Kidney tubule cell (primary cell): ENCODE data around the gene DLGAP3.

Experiments used
- DNase-seq: peaks from one replicate; pipeline ENCODE4 v3.0.0-alpha.2; 2018; ENCODE audit warnings: low spot score

Gene DLGAP3

DNA sequence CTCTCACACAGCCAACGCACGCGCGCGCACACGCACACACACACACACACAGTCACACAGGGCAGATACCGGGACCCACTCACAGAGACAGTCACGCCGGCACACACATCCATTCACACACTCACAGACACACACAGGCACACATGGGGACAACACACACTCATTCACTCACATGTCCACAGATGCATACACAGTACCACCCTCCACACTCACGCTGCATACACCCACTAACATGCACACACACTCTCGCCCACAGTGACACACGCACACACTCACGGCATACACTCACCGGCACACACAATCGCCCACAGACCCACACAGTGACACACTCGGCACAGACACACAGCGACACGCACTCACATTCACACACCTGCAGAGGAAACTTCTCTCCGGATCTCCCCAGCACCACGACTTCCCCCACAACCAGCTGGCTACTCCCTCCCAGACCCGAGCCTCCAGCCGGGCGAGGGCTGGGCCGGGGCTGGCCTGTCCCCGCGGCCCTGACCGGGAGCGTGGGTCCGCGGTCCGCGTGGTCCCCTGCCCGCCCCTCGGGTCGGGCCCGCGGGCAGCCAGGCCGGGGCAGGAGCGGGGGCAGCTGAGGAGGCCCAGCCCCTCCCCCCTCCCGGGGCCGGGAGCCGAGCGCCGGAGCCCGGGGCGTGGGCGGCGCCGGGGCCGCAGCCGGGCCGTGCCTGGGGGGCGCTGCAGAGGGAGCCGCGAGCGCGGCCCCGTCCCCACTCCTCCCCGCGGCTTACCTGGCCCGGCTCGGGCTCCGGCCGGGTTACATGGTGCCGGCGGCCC is 552 bp downstream of the DLGAP3 start:
- DNase-seq: no peak

DNA sequence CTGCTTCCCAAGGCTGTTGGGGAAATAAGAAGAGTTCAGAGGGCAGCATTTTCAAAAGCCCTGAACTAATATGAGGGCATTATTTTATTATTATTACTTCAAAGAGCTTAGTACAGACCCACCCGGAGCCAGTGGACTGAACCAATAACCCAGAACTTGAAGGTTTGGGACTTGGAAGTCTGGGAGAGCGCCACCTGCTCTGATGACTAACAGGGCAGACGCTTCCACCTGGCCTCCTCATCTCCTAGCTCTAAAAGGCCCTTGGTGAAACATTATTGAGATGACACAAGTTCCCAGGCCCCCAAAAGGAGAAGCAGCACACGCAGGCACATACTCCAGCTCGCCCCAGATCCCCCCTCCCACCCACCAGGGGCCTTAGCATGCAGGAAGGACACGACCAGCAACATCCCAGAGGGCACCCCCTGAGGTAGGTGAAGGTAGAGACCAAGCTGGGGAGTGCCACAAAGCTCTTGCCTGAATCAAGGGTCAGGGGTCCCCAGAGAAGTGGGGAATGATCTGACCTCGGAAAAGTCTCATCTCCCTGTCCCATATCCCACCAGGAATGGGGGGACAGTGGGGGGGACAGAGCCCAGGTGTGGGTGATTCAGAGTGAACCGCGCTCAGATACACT is 1.3 kb downstream of the DLGAP3 start:
- no peak for DNase-seq

DNA sequence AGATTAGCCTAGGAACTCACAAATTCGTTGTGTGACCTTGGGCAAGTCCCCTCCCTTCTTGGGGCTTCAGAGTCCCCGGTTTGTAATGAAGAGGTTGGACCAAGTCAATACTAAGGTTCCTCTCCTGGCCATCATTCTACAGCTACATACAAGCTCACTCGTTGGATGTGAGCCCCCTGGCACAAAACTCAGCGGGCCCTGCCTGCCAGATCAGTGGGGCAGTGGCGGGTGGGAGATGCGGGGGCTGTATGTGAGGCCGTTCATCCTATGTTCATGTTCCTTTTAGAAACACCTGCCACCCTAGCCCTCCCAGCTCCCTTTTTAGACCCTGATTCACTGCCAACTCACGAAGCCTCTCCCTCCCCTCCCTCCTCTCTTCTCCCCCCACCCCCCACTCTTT is 2.1 kb downstream of the DLGAP3 start:
- no peak for DNase-seq

- no peak for DNase-seq
These were observed 2.6 kb downstream of the DLGAP3 start for GRCh38 chr1:34926894-34927293.

DNA sequence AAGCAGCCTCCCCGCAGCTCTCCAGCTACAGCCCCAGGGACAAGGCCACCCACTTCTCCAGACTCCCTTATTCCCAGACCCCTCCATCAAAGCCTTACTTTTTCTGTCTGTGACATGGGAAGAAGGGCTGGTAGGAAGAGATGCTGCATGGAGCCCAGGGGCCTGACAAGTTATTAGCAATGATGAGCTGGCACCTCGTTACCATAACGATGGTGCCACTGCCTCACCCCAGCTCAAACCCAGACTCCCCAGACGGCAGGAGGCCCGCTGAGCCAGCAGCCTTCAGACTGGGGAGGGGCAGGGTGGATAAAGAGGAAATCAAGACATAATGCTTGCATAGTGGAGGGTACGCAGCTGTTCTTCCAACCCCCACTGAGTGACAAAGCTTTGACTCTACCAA is 3.3 kb downstream of the DLGAP3 start:
- no peak for DNase-seq

- DNase-seq: no peak
These were observed 3.7 kb downstream of the DLGAP3 start for GRCh38 chr1:34925730-34926129.

- DNase-seq: peak; percentile 58
These were observed 4.5 kb downstream of the DLGAP3 start for GRCh38 chr1:34924759-34925555.

GRCh38 chr1:34923490-34923889 is 6.0 kb downstream of the DLGAP3 start:
- no peak for DNase-seq

DNA sequence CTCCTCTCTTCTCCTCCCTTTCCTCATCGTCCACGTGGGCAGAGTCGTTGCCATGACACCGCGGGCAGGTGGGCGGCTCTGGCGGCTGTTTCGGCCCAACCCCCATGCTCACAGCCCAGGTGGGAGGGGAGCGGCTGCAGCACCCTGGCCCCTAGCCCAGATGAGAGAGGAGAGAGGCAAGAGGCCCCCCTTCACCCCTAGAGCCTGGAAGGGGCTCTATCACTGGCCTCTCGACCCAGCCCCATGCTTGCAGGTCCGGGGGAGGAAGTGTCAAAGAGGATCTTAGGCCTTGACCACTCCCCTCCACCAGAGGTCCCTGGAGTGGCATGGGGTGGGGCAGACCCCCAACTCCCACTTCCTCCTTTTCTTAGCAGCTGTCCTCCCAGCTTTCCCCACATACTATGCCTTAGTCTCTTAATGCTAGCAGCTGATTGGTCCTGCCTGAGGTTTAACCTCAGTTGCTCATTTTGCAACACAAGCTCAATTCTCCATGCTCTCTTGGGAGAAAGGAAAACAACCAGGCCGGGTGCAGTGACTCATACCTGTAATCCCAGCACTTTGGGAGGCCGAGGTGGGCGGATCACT is 10.4 kb downstream of the DLGAP3 start:
- no peak for DNase-seq

DNA sequence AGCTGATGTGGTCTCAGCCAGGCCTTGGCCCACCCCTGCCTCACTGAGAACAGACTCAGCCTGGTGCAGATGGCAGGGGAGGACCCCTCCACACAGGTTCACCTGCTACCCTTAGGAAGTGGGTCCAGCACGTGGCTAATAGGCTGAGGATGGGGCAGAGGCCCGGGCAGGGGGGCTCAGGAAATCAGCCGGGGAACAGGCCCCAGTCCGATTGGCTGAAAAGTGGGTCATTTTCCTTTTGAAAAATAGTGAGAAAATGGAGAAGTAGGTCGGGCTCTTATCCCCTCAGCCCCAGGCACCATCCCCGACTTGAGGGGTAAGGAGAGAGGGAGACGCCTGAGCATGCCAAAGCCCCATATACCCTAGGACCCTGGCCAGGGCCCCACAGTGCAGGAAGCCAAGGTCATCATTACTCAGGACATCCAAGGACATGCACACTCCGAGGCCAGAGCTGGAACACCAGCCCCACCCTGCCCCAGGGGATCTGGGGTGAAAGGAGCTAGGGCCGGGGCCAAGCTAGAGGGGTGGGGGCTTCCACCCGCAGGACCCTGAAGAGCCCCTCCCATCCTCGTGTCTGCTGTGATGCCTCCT is 11.0 kb downstream of the DLGAP3 start:
- DNase-seq: no peak

GRCh38 chr1:34917017-34917416 is 12.4 kb downstream of the DLGAP3 start:
- DNase-seq: no peak

GRCh38 chr1:34916104-34916503 is 13.3 kb downstream of the DLGAP3 start:
- no peak for DNase-seq

- no peak for DNase-seq
These were observed 13.9 kb downstream of the DLGAP3 start for GRCh38 chr1:34915521-34915920.

DNA sequence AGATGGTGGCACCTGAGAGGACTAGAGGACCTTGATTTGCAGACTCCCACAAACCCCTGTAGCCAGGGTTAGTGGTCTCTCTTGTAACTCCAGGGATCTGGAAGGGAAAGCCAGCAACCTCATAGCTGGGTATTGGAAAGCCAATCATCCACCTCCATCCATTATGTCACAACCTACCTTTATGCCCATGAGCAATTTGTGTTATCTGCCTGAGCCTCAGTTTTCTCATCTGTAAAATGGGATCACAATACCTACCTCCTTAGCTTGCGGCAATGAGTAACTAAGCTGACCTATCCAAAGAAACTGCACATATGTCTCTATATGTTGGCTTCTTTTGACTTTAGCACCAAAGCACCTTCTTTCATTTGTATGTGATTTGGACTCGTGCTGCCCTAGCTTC is 14.5 kb downstream of the DLGAP3 start:
- DNase-seq: no peak

GRCh38 chr1:34911465-34911864 is 18.0 kb downstream of the DLGAP3 start:
- no peak for DNase-seq

- no peak for DNase-seq
These were observed 19.0 kb downstream of the DLGAP3 start for GRCh38 chr1:34910425-34910824.

- no peak for DNase-seq
These were observed 21.1 kb downstream of the DLGAP3 start for GRCh38 chr1:34908369-34908768.

- no peak for DNase-seq
These were observed 21.9 kb downstream of the DLGAP3 start for GRCh38 chr1:34907487-34908090.

GRCh38 chr1:34906756-34907155 is 22.7 kb downstream of the DLGAP3 start:
- no peak for DNase-seq

- no peak for DNase-seq
These were observed 23.2 kb downstream of the DLGAP3 start for GRCh38 chr1:34906222-34906621.

DNA sequence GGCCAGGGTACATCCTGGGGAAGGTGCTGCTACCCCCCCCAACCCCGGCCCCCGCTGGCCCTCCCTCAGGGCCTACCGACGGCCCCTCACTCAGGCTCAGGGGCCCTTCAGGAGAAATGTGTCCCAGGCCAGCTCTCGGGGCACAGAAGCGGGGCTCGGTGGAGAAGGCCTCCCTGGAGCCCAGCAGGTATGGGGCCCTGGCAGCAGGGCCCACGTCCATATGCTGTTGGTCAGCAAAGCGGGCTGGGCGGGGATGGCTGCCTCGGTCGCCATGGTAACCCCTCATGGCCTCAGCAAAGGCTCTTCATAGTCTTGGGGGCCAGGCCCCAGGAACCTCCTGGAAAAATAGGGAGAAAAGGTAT is 24.4 kb downstream of the DLGAP3 start:
- no peak for DNase-seq
